Activated CD4-positive, alpha-beta T cell treated with anti-CD3 and anti-CD28 coated beads for 36 hours (primary cell): ENCODE measurements around the gene EFEMP2. TPM values are rescaled to one million over a fixed set of nuclear protein-coding genes. Genes with fewer than 3 reads are reported as not detected.
"Not testable (repeated sequence)": the region's sequence is repeated elsewhere in the genome, so short reads cannot be mapped to it uniquely, and the experiment has no call there.

Source experiments
- ATAC-seq: fragments of 200-7000 bp; cut with Tn5 transposase; one replicate; pipeline ENCODE4 v1.10.0; 2021; ENCODE audit warnings: mild to moderate bottlenecking, moderate library complexity
- CTCF ChIA-PET: fragments of 350-600 bp; sonication (Branson Sonifier 250); formaldehyde crosslinking; loops from one replicate; lab custom pipeline; 2021; ENCODE audit warnings: antibody characterized with exemption; lab: Charles Lee
- POLR2A ChIA-PET: fragments of 350-600 bp; sonication (Branson Sonifier 250); formaldehyde crosslinking; loops from one replicate; lab custom pipeline; 2021; ENCODE audit warnings: antibody characterized with exemption, inconsistent platforms; lab: Charles Lee
- DNase-seq: peaks from one replicate; pipeline ENCODE4 v3.0.0-alpha.2; 2020
- H3K27ac Mint-ChIP-seq: one replicate; pipeline ENCODE4 v1.8.0; 2021; ENCODE audit warnings: mixed read lengths
- H3K27me3 Mint-ChIP-seq: one replicate; pipeline ENCODE4 v1.8.0; 2021; ENCODE audit warnings: mixed read lengths
- H3K36me3 Mint-ChIP-seq: one replicate; pipeline ENCODE4 v1.8.0; 2021; ENCODE audit warnings: low read depth, mixed read lengths
- H3K4me1 Mint-ChIP-seq: one replicate; pipeline ENCODE4 v1.8.0; 2021; ENCODE audit warnings: mixed read lengths
- H3K4me3 Mint-ChIP-seq: one replicate; pipeline ENCODE4 v1.8.0; 2021; ENCODE audit warnings: mild to moderate bottlenecking, moderate library complexity, mixed read lengths
- H3K9me3 Mint-ChIP-seq: one replicate; pipeline ENCODE4 v1.8.0; 2021; ENCODE audit warnings: low read depth, mixed read lengths
- intact Hi-C, 2 experiments: fragments of 100-400 bp; cut with DNase I in 1 of 2; cut with micrococcal nuclease in 1 of 2; formaldehyde crosslinking; loops; one replicate each; pipeline versions ENCODE4 v1.14.2 to v1.15.1; 2022 to 2024; cut with DNase I, micrococcal nuclease
- total RNA-seq, 2 experiments: library from RNA; stranded (reverse); gene quantifications; one replicate each; pipeline ENCODE4 v1.2.3, GENCODE V29; 2021

The EFEMP2 gene
- total RNA-seq, 2 experiments from 2014 or later, result 20.2 to 23.4 TPM

DNA sequence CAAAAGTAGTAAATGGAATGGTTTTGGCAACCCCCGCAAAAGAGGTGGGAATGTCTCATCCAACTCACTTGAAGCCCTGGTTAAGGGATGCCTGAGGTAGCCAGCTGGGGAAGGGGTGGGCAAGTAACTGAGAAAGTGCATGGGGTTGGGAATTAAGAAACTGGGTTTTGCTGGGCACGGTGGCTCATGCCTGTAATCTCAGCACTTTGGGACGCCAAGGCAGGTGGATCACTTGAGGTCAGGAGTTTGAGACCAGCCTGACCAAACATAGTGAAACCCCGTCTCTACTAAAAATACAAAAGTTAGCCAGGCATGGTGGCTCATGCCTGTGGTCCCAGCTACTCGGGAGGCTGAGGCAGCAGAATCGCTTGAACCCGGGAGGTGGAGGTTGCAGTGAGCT is 23.9 kb downstream of the EFEMP2 start:
- POLR2A ChIA-PET, result interaction anchor here (2.5 kb wide), 1 partner anchor 10 kb away, joined by 8 read pairs; no protein-coding TSS in a partner anchor
- H3K27me3 Mint-ChIP-seq, H3K27ac Mint-ChIP-seq, H3K9me3 Mint-ChIP-seq, DNase-seq, H3K4me3 Mint-ChIP-seq, ATAC-seq, intact Hi-C loops, H3K4me1 Mint-ChIP-seq: not testable (repeated sequence)
- peaks cover 23% of the 10 kb centered on the region for H3K36me3 Mint-ChIP-seq
- CTCF ChIA-PET, result interaction anchor here (0.7 to 3.1 kb wide), 8 partner anchors 11 to 195 kb away, joined by 3 to 11 read pairs (median 4); partner anchors contain the start of gene MUS81

DNA sequence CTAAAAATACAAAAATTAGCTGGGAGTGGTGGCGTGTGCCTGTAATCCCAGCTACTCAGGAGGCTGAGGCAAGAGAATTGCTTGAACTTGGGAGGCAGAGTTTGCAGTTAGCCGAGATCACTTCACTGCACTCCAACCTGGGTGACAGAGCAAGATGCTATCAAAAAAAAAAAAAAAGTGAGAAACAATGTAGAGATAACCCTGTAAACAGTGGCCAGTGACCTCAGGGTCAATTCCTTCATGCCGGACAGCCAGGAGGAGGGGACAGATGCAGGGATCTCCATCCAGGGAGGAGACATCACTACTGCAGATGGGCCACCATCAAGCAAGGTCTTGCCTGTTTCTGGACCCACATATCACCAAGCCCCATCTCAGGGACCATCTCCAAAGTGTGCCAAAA is 24.9 kb downstream of the EFEMP2 start:
- ATAC-seq (no peak), DNase-seq (no peak)
- Mint-ChIP-seq H3K27ac (no peak overlapping the region), H3K4me1 (no peaks in the 10 kb centered on the region), H3K27me3 (no peaks in the 10 kb centered on the region), H3K4me3 (no peak overlapping the region), H3K9me3 (peaks cover 3% of the 10 kb centered on the region), H3K36me3 (peaks cover 15% of the 10 kb centered on the region)
- intact Hi-C loops, result no loop called here
- POLR2A ChIA-PET, result interaction anchor here (0.6 kb wide), 1 partner anchor 791 kb away, joined by 4 read pairs; the partner anchor contains the start of gene RBM4
- CTCF ChIA-PET, result interaction anchor here (0.8 to 1.6 kb wide), 7 partner anchors 15 to 234 kb away, joined by 3 to 5 read pairs (median 4); partner anchors contain the start of gene FIBP

DNA sequence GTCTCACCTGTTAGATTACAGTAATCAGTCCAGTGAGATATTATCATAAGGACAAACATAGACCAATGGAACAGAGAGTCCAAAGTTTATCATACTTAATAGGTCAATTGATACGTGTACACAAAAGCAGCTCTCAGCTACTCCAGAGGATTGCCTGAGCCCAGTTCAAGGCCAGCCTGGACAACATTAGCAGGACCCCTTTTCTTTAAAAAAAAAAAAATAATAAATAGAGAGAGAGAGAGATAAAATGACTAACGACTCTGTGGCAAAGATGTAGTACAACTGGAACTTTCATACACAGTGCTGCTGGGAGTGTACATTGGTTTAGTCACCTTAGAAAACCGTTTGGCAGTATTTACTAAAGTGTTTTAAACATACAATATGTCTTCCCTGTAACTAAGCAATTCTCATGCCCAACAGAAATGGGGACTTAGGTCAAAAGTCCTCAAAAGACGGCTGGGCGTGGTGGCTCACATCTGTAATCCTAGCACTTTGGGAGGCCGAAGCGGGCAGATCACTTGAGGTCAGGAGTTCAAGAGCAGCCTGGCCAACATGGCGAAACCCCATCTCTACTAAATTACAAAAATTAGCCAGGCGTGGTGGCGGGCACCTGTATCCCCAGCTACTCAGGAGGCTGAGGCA is 28.2 kb downstream of the EFEMP2 start:
- ATAC-seq (no peak), DNase-seq (no peak)
- ChIA-PET POLR2A (no interaction called here), CTCF (interaction anchor here (0.5 to 1.6 kb wide), 9 partner anchors 8 to 75 kb away, joined by 3 to 5 read pairs (median 4); partner anchors contain the start of gene CCDC85B)
- Mint-ChIP-seq H3K27ac (no peak overlapping the region), H3K9me3 (no peaks in the 10 kb centered on the region), H3K4me3 (no peak overlapping the region), H3K27me3 (no peaks in the 10 kb centered on the region), H3K36me3 (no peaks in the 10 kb centered on the region), H3K4me1 (no peaks in the 10 kb centered on the region)
- intact Hi-C loops, result no loop called here

DNA sequence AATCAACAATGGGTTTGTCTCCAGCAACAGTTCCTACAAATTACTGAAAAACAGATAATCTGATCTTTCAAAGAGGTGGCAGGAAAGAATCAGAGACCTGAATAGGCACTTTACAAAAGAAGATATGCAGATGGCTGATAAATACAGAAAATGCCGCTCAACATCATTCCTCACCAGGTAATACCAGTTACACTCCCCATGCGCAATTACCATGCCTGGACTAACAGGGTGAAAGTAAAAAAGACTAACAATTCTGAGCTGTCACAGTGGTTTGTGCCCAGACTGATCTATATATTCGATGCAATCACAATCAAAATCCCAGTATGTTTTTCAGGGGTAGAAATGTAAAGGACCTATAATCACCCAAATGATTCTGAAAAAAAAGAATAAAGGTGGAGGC is 28.8 kb downstream of the EFEMP2 start:
- DNase-seq (no peak), ATAC-seq (no peak)
- no peak overlapping the region for H3K4me3 Mint-ChIP-seq
- intact Hi-C loops, result no loop called here
- H3K27me3 Mint-ChIP-seq, result no peaks in the 10 kb centered on the region
- H3K27ac Mint-ChIP-seq, result no peak overlapping the region
- H3K9me3 Mint-ChIP-seq, result no peaks in the 10 kb centered on the region
- CTCF ChIA-PET, result interaction anchor here (0.9 to 1.5 kb wide), 6 partner anchors 8 to 27 kb away, joined by 3 to 5 read pairs (median 4); no protein-coding TSS in a partner anchor
- H3K4me1 Mint-ChIP-seq, result no peaks in the 10 kb centered on the region
- no peaks in the 10 kb centered on the region for H3K36me3 Mint-ChIP-seq
- POLR2A ChIA-PET, result no interaction called here

DNA sequence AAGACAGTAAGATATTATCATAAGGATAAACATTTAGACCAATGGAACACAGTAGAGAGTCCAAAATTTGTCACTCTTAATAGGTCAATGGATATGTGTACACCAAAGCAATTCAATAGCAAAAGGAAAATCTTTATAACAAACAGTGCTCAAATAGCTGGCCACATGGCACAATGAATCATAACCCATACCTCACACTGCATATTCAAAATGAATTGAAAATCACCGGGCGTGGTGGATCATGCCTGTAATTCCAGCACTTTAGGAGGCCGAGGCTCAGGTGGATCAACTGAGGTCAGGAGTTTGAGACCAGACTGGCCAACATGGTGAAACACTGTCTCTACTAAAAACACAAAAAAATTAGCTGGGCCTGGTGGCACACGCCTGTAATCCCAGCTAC is 30.5 kb downstream of the EFEMP2 start:
- no peak for ATAC-seq
- intact Hi-C loops, result no loop called here
- Mint-ChIP-seq H3K27ac (no peak overlapping the region), H3K36me3 (no peaks in the 10 kb centered on the region), H3K4me1 (no peaks in the 10 kb centered on the region), H3K27me3 (no peaks in the 10 kb centered on the region), H3K4me3 (no peak overlapping the region), H3K9me3 (no peaks in the 10 kb centered on the region)
- ChIA-PET POLR2A (no interaction called here), CTCF (interaction anchor here (0.6 kb wide), 1 partner anchor 82 kb away, joined by 3 read pairs; no protein-coding TSS in a partner anchor)
- DNase-seq, result no peak

DNA sequence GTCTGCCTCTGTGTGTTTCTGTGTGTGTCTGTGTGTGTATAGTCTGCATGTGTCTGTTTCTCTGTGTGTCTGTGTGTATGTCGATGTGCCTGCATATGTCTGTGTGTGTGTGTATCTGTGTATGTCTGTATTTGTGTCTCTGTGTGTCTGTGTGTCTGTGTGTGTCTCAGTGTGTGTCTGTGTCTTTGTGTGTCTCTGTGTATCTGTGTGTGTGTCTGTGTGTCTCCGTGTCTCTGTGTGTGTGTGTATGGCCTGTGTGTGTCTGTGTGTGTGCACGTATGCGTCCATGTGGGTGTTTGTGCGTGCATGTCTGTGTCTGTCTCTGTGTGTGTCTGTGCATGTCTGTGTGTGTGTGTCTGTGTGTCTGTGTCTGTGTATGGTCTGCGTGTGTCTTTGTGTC is 38.4 kb downstream of the EFEMP2 start:
- intact Hi-C loops, result no loop called here
- H3K4me1 Mint-ChIP-seq, result peaks cover 20% of the 10 kb centered on the region
- CTCF ChIA-PET, result interaction anchor here (0.6 to 3.1 kb wide), 8 partner anchors 11 to 115 kb away, joined by 3 to 30 read pairs (median 7); partner anchors contain the start of gene MUS81
- ATAC-seq (no peak), DNase-seq (no peak)
- POLR2A ChIA-PET, result interaction anchor here (0.5 to 1.0 kb wide), 2 partner anchors 19 to 783 kb away, joined by 3 read pairs; no protein-coding TSS in a partner anchor
- H3K4me3 Mint-ChIP-seq, result no peak overlapping the region
- no peaks in the 10 kb centered on the region for H3K9me3 Mint-ChIP-seq
- H3K27ac Mint-ChIP-seq, result no peak overlapping the region
- H3K36me3 Mint-ChIP-seq, result no peaks in the 10 kb centered on the region
- no peaks in the 10 kb centered on the region for H3K27me3 Mint-ChIP-seq

DNA sequence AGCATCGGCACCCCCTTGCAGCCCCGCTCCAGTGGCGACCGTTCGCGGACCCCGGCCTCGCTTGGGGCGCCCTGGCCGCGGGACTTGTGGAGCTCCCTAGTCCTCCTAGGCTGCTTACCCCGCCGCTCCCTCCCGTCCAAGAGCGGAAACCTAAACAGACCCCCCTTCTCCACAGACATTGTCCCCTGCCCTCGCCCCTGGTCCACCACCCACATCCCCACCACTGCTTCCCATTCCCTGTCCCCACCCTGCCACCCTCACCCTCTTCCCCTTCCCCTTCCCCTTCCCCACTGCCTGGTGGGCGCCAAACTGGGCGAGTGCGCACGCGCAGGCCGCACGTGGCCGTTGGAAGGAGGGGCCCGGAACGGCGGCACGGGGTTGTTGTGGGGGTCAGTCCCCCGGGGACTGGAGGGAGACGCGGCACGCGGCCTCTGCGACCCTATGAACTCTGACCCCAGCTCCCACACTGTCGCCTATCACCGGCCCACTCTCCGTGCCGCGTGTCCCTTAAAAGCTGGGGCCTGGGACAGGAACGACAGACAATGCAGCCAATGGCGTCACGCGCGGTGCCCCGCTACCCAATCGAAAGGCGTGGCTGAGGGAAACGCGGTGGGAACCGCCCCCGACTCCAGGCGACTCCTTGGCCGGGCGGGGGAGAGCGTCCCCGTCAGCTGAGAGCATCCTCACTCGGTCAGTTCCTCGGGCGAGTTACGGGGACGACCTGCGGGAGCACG is 39.1 kb downstream of the EFEMP2 start, which contains the start of gene SNX32:
TSS of gene SNX32 (plus strand) at position 667 of the 734 bp plus-strand sequence. CDS start 103 bp downstream, outside the sequence.
- intact Hi-C loops, result loop anchor here (1.0 kb wide), 9 partner anchors 15 to 218 kb away; partner anchors contain the start of genes AP5B1 (in 1 of the 2), BANF1 (in 1 of the 2), CFL1 (in 1 of the 2) and EIF1AD (in 1 of the 2)
- Mint-ChIP-seq H3K36me3 (no peaks in the 10 kb centered on the region), H3K4me1 (peaks cover 22% of the 10 kb centered on the region), H3K27ac (no peak within 1 kb of the TSS), H3K9me3 (no peaks in the 10 kb centered on the region), H3K27me3 (no peaks in the 10 kb centered on the region), H3K4me3 (no peak within 1 kb of the TSS)
- POLR2A ChIA-PET, result interaction anchor here (0.5 to 1.0 kb wide), 5 partner anchors 19 to 784 kb away, joined by 3 read pairs; no protein-coding TSS in a partner anchor
- CTCF ChIA-PET, result interaction anchor here (0.6 to 3.1 kb wide), 11 partner anchors 10 to 212 kb away, joined by 3 to 30 read pairs (median 5); partner anchors contain the start of gene MUS81
- DNase-seq, result peak; percentile 98
- ATAC-seq, result peak; percentile 99

DNA sequence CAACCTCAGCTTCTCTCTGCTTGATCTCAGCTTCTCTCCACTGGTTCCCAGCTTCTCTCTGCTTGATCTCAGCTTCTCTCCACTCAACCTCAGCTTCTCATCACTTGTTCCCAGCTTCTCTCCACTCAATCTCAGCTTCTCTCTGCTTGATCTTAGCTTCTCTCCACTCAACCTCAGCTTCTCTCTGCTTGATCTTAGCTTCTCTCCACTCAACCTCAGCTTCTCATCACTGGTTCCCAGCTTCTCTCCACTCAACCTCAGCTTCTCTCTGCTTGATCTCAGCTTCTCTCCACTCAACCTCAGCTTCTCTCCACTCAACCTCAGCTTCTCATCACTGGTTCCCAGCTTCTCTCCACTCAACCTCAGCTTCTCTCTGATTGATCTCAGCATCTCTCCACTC is 40.4 kb downstream of the EFEMP2 start:
- H3K9me3 Mint-ChIP-seq, H3K4me3 Mint-ChIP-seq, DNase-seq, H3K36me3 Mint-ChIP-seq, H3K27me3 Mint-ChIP-seq, ATAC-seq, intact Hi-C loops: not testable (repeated sequence)
- POLR2A ChIA-PET, result interaction anchor here (0.6 to 1.0 kb wide), 4 partner anchors 21 to 85 kb away, joined by 3 to 11 read pairs (median 4); no protein-coding TSS in a partner anchor
- H3K27ac Mint-ChIP-seq, result peak overlapping the region; percentile 45
- CTCF ChIA-PET, result interaction anchor here (0.7 to 3.1 kb wide), 13 partner anchors 9 to 458 kb away, joined by 3 to 30 read pairs (median 5); partner anchors contain the start of genes KAT5 and MUS81
- peaks cover 34% of the 10 kb centered on the region for H3K4me1 Mint-ChIP-seq

DNA sequence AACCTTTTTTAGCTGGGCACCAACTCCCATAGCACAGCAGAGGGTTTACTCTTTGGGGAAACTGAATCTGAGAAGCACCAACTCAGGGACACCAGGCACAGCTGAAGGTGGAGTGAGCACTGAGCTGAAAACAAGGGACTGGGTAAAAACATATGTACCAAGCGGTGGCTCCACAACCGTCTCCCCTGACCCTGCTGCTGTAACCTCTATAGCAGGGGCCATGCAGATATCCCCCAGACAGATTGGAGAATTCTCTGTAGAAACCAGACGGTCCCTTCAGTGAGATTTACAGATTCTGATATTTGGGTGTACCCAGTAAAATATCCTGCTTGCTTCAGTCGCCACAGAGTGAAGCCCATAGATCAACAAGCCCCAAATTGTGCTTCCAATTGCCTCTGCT is 43.1 kb downstream of the EFEMP2 start:
- DNase-seq (no peak), ATAC-seq (no peak)
- no peak overlapping the region for H3K4me3 Mint-ChIP-seq
- no peaks in the 10 kb centered on the region for H3K27me3 Mint-ChIP-seq
- no peaks in the 10 kb centered on the region for H3K9me3 Mint-ChIP-seq
- no peaks in the 10 kb centered on the region for H3K36me3 Mint-ChIP-seq
- POLR2A ChIA-PET, result no interaction called here
- CTCF ChIA-PET, result interaction anchor here (0.7 to 1.3 kb wide), 3 partner anchors 11 to 861 kb away, joined by 3 to 5 read pairs (median 3); no protein-coding TSS in a partner anchor
- H3K27ac Mint-ChIP-seq, result no peak overlapping the region
- H3K4me1 Mint-ChIP-seq, result peaks cover 34% of the 10 kb centered on the region
- intact Hi-C loops, result no loop called here

DNA sequence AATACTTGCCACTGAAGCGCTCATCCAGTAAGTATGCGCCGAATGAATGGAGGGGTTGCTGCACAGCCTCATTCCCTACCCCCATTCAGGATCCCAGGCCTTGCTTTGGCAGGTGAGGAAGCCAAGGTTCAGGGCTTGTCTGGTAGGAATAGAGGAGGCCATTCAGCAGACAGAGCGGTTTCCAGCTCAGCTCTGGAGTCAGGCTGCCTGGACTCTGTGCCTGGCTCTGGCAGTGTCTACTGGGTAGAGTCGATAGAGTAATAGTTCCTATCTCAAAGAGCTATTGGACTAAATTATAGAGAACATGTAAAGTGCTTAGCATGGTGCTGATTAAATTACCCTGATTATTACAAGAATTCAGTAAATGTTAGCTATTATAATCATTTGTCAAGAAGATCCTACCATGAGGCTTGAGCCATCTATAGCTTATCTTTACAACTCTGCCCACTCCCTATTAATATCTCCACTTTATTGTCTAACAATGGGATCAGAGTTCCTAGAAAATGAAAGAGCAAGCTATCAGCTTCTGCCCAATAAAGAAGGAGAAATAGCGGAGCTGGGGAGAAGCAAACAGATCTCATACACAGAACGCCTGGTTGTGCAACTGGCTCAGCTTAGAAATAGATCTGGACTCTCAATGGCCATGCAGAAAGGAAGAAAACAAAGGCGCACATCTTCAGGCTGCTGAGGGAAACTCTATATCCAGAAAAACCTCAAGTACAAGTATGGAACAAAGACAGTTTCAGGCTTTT is 45.4 kb downstream of the EFEMP2 start:
- Mint-ChIP-seq H3K4me1 (peaks cover 24% of the 10 kb centered on the region), H3K27me3 (no peaks in the 10 kb centered on the region), H3K27ac (no peak overlapping the region), H3K4me3 (no peak overlapping the region), H3K36me3 (no peaks in the 10 kb centered on the region), H3K9me3 (no peaks in the 10 kb centered on the region)
- ChIA-PET POLR2A (interaction anchor here (0.5 to 0.7 kb wide), 3 partner anchors 140 to 1412 kb away, joined by 3 to 4 read pairs (median 3); no protein-coding TSS in a partner anchor), CTCF (interaction anchor here (0.5 to 2.1 kb wide), 9 partner anchors 9 to 553 kb away, joined by 3 to 7 read pairs (median 4); partner anchors contain the start of genes KAT5 and MUS81)
- DNase-seq, result no peak
- no peak for ATAC-seq
- intact Hi-C loops, result no loop called here
